ENCODE measurements around the gene CCT5. TPM values are rescaled to one million over a fixed set of nuclear protein-coding genes. Genes with fewer than 3 reads are reported as not detected.

Gene CCT5
- 872 and 982 TPM in 2 replicates for total RNA-seq (2014; rRNA removed; shearing (Covaris generic))

DNA sequence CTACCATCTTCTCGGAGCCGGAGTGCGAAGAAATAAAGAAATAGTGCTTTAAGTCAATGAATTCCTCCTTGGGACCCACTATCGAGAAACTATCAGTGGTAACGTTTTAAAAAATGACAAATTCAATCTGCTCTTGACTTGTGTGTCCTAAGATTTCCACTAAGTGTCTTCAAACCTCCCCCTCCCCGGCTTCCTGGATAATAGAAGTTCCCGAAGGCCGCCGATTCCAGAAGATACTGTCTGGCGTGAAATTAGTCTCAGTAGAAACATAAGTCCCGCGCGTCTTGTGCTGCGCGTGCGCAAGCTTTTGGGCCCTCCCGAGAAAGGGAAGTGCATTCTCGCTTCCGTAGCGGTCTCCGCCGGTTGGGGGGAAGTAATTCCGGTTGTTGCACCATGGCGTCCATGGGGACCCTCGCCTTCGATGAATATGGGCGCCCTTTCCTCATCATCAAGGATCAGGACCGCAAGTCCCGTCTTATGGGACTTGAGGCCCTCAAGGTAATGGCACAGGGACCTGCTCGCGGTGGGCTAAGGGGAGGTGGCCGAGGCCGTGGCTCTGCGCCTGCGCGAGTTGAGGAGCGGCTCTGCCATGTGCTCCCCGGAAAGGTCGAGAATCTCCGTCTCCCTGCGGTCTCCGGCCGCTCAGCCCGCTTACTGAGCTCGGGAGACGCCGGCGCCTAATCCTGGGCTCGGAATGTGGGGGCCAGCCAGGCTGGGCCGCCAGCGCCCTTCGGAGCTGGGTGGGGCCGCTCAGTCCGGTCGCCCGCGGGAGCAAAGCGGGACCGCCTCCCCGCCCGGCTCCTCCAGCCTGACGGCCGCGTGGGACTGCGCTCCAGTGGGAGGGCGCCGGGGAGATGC lies at the start of gene CCT5:
Gene CCT5 (plus strand): TSS at position 333 of the 858 bp plus-strand sequence. CDS start 61 bp downstream, at position 394.
- DNase-seq (ENCODE audit: low spot score): peak; percentile 96

DNA sequence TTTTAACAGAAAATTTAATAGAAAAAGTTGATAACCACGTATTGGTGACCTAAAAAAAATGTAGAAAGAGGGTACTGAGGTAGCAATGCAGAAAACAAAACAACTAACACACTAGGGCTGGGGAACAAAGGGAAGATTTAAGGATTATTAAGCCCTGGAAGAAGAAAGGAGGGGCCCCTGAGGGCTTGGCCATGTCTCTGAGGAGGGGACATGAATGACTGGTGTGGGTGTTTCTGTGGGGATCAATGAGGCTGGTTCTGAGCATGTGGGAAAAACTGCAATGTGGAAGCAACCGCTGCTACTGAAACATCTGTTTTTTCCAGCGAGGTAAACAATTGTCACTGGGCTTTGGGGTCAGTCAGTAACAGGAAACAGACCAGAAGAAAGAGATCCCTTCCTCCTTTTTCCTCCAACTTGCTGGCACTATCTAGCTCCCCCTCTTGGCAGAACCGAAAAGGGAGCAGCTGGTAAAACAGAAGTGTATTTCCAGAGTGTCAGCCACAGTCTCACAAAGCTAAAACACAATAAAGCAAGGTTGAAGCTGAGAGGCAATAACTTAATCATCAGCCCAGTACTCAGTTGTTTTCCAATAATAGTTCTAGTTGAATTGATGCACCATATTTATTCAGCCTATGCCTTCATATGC lies 48.7 kb upstream of the CCT5 start:
- no peak for DNase-seq (ENCODE audit: low spot score)

DNA sequence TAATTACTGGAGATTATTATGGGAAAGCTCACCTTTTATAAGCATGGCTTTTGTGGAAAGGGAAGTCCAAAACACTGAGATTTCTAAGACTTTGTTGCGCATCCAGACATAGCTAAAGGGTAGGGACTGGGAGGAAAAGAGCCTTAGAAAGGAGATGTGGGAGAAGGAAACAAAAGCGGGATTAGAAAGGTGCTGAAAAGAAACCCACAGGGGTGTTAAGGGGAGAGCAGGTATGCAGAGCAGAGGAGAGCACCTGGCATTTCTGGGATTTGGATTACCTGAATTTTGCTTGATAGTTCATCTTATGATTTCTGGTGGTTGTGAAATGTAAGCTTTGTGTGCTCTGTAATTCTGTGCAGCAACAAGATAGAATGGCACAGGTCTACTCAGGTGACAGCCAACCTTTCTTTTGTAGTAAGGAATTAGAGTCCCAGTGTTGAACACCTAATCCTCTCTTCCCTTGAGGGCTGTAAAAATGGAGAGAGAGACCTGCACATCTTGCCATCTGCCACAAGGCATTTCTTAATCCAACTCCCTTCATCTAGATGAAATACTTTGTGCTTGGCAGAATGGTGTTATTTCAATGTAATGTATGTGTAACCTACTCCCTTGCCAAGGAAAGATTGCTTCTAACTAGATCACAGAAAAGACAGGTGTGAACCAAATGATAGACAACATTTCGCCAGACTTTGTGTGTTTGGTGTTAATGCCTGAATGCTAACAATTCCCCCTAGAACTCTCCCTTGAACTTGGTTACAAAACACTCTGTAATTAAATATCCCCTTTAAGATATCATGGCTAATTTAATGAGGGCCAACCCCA lies 47.8 kb upstream of the CCT5 start:
- DNase-seq (ENCODE audit: low spot score): no peak

DNA sequence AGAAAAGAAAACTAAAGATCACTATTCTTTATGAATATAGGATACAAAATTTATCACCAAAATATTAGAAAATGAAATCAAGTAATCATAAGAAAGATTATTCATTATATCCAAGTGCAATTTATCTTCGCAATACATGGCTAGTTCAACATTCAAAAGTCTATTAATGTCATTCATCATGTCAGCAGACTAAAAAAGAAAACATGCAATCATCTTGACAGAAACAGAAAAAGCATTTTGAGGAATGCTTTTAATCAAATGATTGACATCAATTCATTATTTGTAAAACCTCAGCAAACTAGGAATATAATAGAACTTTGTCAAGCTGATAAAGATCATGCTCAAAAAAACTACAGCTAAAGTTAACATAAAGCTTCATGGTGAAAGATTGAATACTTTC lies 41.1 kb upstream of the CCT5 start:
- no peak for DNase-seq (ENCODE audit: low spot score)

DNA sequence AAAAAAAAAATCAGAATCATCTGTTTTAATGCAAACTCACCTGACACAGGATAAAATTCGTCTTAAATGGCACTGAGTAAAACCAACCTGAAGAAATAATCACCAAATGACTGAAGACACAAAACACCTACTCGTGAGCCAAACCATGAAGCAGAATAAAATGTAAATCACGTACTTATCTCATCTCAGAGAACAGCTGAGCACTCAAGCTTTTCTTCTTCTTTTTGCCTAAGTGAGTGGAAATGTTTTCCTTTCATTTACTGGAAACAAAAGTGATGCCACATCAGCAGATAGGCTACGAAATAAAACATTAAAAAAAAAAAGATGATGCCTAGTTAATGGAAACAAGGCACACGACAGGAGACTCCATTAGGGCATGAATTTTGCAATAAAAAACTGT lies 36.8 kb upstream of the CCT5 start:
- no peak for DNase-seq (ENCODE audit: low spot score)

DNA sequence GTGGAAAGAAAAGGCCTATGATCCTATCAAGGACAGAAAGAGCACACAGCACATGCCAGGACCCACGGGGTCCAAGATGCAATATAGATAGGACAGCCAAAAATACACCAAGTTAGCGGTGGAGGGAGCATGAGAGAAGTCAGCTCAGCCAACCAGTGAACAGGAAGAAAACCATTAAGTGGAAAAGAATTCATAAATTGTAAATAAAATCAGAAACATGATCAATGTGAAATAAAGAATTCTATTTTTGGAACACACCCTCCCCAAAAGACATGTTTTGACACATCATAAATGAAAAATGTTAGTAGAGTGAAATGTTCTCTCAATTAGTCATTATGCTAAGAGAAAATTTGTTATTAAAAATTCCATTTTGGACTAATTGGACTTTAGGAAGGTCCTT lies 36.0 kb upstream of the CCT5 start:
- DNase-seq (ENCODE audit: low spot score): no peak

DNA sequence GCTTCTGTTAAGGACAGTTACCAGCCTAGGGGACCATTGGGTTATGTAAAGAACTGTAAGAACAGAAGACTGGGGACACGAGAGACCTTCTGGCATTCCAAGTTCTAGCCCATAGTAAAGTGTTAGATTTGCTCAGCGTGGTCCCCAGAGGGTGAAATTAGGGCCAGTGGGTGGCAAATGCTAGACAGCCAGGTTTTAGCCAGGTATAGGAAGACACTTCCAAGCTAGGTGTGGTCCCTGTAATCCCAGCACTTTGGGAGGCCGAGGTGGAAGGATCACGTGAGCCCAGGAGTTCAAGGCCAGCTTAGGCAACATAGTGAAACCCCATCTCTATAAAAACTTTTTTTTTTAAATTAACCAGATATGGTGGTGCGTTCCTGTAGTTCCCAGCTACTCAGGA lies 34.7 kb upstream of the CCT5 start:
- no peak for DNase-seq (ENCODE audit: low spot score)

DNA sequence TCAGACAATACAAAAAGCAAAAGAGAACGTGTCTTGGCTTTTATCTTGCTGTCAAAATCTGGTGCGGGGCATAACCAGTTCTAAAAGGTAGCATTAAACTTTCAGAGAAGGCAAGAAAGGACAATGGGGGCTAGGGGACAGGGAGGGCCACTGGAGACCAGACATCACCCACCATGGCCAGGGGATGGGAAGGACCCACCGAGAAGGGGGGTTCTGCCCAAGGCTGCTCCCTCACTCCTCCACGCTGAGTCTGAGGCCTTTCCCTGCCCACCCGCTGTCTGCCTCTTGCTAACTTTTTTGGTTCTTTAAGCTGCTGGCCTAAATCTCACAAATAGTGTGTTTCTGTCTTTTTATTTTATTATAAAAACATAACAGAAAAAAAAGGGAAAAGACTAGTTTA lies 34.0 kb upstream of the CCT5 start:
- no peak for DNase-seq (ENCODE audit: low spot score)

DNA sequence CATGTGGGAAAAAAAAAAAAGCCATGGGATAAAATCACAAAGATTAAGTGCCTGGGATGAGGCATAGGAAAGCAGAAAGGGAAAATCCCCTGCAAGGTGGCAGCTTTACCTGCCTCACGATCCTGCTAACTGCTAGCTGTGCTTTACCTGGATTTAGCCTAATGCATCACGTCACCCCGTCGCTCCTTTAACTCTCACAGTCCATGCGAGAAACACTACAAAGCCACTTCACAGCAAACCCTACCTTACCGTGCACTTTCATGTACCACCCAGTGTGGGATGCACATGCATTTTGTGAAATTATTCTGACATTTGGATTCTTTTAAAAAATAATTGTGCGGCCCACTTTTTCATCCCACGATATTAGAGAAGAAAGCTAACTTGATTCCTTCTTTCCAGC lies 31.4 kb upstream of the CCT5 start:
- no peak for DNase-seq (ENCODE audit: low spot score)

DNA sequence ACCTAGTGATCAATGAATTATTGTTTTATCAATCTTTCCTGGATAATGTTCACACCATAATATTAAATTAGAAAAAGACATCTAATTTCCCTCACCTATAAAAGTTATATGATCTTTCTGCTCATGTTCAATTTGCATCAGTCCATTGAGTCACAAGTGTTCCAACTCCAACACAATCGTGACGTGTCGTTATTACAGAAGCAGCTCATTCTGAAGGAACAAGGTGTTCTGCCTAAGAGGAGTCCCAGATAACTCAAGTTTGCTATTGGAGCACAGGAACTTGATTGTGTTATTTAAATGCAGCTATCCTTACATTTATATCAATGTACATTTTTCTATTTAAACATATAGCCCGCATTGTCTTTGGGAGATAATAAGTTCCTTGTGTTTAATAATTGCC lies 31.0 kb upstream of the CCT5 start:
- no peak for DNase-seq (ENCODE audit: low spot score)

DNA sequence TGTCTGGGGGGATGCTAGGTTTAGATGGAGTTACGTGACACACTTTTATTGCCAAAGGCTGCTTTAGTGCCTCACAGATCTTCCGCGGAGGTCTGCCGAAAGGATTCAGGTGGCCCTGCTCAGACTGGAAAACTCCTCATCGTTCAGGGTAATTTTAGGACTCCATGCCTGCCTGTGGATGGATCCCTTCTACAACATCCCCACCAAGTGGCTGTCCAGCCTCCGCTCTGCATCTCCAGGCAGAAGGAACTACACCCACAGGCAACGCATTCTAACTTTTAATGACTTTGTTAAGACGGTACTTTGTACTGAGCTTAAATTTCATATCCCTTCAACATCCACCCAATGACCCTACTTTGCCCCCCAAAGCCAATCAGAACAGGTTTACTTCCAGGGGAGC lies 29.8 kb upstream of the CCT5 start:
- no peak for DNase-seq (ENCODE audit: low spot score)

DNA sequence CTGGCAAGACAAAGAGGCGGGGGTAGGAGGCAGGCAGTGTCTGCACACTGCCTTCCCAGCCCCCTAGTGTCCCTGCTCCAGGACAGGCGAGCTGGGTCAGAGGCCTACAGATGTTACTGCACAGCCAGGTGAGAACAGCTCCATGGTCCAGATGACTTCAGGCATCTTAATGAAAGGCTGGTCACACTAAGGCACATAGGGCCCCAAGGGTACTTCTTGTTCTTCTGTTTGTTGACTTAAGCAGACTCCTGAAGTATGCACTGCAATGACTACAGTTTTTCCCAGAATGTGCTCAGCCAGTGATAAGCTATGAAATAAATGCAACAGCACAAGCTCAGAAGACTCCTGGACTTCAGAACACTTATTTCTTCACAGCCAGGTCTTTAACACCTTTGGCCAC lies 27.8 kb upstream of the CCT5 start:
- no peak for DNase-seq (ENCODE audit: low spot score)

DNA sequence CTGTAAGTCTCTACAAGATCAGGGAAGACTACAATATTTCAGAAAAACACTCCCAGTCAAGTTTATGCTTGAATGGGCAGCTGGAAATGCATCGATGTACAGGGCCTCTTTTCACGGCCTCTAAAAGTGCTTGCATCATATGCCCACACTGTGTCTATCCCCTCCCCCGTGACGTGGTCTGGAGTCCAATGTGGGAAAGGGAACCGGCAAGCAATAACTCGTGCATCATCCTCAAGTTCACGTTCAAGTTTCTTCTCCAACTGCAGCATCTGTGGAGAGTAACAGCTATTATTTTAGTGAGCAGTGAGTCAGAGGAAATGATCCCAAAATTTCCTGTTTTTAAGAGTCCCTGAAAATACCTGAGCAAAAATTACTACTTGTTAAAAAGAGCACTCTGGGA lies 22.7 kb upstream of the CCT5 start:
- DNase-seq (ENCODE audit: low spot score): peak; percentile 64

DNA sequence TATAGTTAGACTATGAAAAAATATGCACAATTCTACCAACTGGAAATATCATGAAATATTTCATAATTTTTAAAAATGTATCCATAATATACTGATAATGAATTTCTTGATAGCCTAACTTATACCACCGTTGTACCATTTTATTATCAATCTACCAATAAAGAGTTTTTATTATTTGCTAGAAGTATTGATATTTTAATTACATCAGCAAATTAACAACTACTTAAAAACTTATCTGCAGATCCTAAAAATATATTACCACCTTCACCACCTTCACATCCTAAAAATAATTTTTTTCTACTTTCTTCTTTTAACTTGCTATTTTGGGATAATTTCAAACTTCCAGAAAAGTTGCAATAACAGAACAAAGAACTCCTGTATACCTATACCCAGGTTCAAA lies 21.8 kb upstream of the CCT5 start:
- DNase-seq (ENCODE audit: low spot score): no peak

DNA sequence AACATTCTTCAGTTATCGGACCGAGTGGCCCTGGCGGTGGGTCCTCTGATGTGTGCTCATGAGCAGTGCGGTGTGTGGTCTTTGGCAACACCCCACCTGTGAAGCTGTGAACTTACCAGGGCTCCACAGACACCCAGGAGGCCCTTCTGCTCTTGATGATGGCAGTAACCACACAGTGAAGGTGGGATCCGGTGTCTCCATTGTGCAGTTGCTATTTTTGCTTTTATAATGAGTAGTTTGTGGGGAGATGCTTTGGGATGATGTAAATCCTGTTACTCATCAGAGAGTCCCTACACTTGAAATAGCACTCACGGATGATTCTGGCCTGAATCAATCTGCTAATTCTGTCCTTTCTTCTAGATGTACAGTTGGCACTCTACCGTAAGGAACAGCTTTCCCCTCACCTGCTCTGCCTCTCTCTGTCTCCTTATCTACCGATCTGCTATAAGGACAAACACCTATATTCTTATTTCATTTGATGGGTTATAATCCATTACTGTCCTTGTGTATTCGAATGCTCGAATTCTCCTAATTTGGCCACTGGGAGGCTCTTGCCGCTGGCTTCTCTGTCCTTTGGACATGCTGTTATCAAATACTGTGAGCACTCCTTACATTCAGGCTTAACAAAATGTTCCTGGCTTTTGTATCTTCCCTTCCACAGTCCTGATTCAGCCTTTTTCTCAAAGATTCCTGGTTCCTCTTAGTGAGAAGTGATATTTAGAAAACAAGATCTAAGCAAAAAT lies 20.6 kb upstream of the CCT5 start:
- DNase-seq (ENCODE audit: low spot score): peak; percentile 87

DNA sequence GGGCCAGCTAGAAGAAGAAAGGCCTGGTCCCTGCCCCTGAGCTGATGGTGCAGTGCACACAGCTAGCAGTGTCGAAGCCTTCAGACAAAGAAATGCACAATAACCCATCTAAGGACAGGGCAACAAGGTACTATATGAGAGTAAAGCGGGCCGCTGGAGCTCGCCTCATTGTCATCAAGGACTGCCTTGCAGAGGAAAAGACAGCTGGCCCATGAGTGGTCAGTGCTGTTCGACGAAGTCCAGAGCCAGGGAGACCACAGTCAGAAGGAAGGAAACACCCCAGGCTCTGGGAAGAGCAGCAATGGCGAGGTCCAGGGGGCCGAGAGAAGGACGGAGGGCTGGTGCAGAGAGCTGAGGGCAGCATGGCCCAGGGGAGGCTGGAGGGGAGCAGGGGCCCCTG lies 17.7 kb upstream of the CCT5 start:
- no peak for DNase-seq (ENCODE audit: low spot score)

DNA sequence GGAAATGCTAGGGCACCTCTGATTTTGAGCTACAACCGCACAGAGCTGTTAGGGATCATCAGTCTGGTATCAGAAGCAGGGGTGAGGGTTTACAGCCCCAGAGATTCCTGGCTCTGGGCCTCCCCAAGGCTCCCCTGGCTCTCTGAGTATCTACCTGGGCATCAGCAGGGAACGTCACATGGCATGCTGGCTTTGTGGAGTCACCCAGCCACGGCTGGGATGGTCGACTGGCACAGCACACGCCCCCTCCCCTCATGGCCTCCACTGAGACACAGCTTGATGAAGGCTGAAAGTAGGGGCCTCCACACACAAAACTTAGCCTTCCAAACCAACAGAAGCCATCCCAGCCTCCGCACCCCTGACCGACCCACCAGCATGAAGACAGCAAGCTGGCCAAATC lies 17.1 kb upstream of the CCT5 start:
- DNase-seq (ENCODE audit: low spot score): no peak

DNA sequence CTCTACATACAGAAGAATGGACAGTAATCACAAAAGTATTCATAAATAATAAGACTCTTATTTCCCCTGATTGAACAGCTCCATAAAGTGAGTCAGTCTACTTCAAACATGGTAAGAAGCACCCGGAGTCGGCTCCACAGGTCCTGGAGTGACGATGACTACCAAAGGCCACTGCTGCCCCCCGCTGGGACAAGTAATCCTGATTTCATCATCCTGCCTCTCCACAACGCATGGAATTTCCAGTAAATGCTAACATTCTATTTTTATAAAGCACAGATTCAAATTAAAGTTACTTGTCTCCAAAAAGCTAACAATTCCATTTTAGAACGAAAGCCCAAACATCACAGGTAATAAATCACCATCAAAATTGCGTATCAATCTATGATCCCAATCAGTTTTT lies 16.6 kb upstream of the CCT5 start:
- peak; percentile 93 for DNase-seq (ENCODE audit: low spot score)

DNA sequence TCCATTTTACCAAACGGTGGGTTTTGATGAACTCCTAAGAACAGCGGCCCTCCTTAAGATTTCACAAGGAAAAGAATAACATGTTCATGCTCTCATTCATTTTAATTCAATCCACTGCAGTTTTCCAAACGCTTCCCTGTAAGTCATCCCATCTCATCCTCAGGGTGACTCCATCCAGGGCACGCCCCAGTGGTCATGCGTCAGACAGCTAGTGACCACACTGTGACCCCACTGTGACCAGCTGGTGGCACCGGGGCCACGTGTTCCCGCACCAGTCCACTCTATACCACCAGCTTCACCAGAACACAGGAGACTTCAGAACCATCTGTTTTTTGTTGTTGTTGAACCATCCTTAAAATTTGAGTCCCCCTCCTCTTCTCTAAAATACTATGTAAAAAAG lies 14.7 kb upstream of the CCT5 start:
- peak; percentile 87 for DNase-seq (ENCODE audit: low spot score)

DNA sequence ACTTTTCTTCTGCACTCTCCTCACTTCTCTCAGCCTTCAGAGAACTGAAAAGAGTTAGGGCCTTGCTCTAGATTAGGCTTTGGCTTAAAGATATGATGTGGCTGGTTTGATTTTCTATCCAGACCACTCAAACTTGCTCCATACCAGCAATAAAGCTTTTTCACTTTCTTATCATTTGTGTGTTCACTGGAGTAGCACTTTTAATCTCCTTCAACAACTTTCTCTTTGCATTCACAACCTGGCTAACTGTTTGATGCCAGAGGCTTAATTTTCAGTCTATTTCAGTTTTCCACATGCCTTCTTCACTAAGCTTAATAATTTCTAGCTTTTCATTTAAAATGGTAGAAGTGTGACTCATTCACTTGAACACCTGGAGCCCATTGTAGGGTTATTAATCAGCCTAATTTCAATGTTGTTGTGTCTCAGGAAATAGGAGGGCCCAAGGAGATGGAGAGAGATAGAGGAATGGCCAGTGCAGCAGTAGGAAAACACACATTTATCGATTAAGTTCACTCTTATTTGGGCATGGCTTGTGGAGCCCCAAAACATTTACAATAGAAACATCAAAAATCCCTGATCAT lies 6.3 kb upstream of the CCT5 start:
- no peak for DNase-seq (ENCODE audit: low spot score)

DNA sequence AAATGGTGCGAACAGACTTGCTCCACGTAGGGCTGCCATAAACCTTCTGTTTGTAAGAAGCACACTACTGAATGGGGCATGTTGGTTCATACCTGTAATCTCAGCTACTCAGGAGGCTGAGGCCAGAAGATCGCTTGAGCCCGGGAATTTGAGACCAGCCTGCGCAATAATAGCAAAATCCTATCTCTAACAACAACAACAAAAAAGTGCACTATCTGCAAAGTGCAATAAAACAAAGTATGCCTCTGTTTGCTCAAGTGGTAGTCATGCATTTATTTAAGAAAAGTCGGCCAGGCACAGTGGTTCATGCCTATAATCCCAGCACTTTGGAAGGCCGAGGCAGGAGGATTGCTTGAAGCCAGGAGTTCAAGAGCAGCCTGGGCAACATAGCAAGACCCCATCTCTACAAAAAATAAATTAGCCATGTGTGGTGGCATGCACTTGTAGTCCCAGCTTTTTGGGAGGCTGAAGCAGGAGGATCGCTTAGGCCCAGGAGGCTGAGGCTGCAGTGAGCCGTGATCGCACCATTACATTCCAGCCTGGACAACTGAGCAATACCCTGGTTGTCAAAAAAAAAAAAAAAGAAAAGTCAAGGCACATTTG lies 5.6 kb upstream of the CCT5 start:
- no peak for DNase-seq (ENCODE audit: low spot score)

Measured in A172 (cell line).